Measurements from ENCODE around the gene MACF1.
A peak's percentile ranks its signal among the peaks of the same experiment; 100 is the strongest.

The MACF1 gene

GRCh38 chr1:39177706-39178105, 26.8 kb upstream of the MACF1 start:
- FAIRE-seq = no peak
- no peak for DNase-seq (ENCODE audit: insufficient read length, low spot score)
- TF ChIP-seq POLR2A (IDR thresholded peaks at IDR 0.05; ENCODE audit: low read depth, low read length) (no peak), POU2F2 (IDR thresholded peaks at IDR 0.05; ENCODE audit: low read depth, low read length) (no peak), PAX5 (IDR thresholded peaks at IDR 0.05; ENCODE audit: insufficient read depth, low read length, severe bottlenecking) (no peak), SPI1 (IDR thresholded peaks at IDR 0.05; ENCODE audit: low read depth, low read length) (no peak), TAF1 (IDR thresholded peaks at IDR 0.05; ENCODE audit: low read depth, low read length) (no peak), POLR2AphosphoS5 (IDR thresholded peaks at IDR 0.05; ENCODE audit: low read depth, low read length) (no peak)

GRCh38 chr1:39178541-39179431, 25.7 kb upstream of the MACF1 start:
- no peak for FAIRE-seq
- DNase-seq (ENCODE audit: insufficient read length, low spot score) = no peak

GRCh38 chr1:39181311-39181710, 23.2 kb upstream of the MACF1 start:
- TF ChIP-seq PAX5 (IDR thresholded peaks at IDR 0.05; ENCODE audit: insufficient read depth, low read length, severe bottlenecking) (no peak), POLR2A (IDR thresholded peaks at IDR 0.05; ENCODE audit: low read depth, low read length) (no peak), POU2F2 (IDR thresholded peaks at IDR 0.05; ENCODE audit: low read depth, low read length) (no peak), TAF1 (IDR thresholded peaks at IDR 0.05; ENCODE audit: low read depth, low read length) (no peak), POLR2AphosphoS5 (IDR thresholded peaks at IDR 0.05; ENCODE audit: low read depth, low read length) (no peak), SPI1 (IDR thresholded peaks at IDR 0.05; ENCODE audit: low read depth, low read length) (no peak)
- DNase-seq (ENCODE audit: insufficient read length, low spot score) (no peak), FAIRE-seq (no peak)

More at GRCh38 chr1:39178541-39179431, 25.7 kb upstream of the MACF1 start:
- no peak for TF ChIP-seq PAX5 (IDR thresholded peaks at IDR 0.05; ENCODE audit: insufficient read depth, low read length, severe bottlenecking)
- no peak for TF ChIP-seq SPI1 (IDR thresholded peaks at IDR 0.05; ENCODE audit: low read depth, low read length)
- TF ChIP-seq POU2F2 (IDR thresholded peaks at IDR 0.05; ENCODE audit: low read depth, low read length) = no peak
- TF ChIP-seq POLR2A (IDR thresholded peaks at IDR 0.05; ENCODE audit: low read depth, low read length) = no peak
- no peak for TF ChIP-seq TAF1 (IDR thresholded peaks at IDR 0.05; ENCODE audit: low read depth, low read length)
- TF ChIP-seq POLR2AphosphoS5 (IDR thresholded peaks at IDR 0.05; ENCODE audit: low read depth, low read length) = no peak

GRCh38 chr1:39182804-39183203, 21.7 kb upstream of the MACF1 start:
- no peak for FAIRE-seq
- no peak for DNase-seq (ENCODE audit: insufficient read length, low spot score)
- TF ChIP-seq PAX5 (IDR thresholded peaks at IDR 0.05; ENCODE audit: insufficient read depth, low read length, severe bottlenecking) = no peak
- no peak for TF ChIP-seq POLR2A (IDR thresholded peaks at IDR 0.05; ENCODE audit: low read depth, low read length)
- TF ChIP-seq POLR2AphosphoS5 (IDR thresholded peaks at IDR 0.05; ENCODE audit: low read depth, low read length) = no peak
- TF ChIP-seq TAF1 (IDR thresholded peaks at IDR 0.05; ENCODE audit: low read depth, low read length) = no peak
- TF ChIP-seq POU2F2 (IDR thresholded peaks at IDR 0.05; ENCODE audit: low read depth, low read length) = no peak
- no peak for TF ChIP-seq SPI1 (IDR thresholded peaks at IDR 0.05; ENCODE audit: low read depth, low read length)

GRCh38 chr1:39183503-39184353, 20.8 kb upstream of the MACF1 start:
- TF ChIP-seq POLR2A (IDR thresholded peaks at IDR 0.05; ENCODE audit: low read depth, low read length) (no peak), POLR2AphosphoS5 (IDR thresholded peaks at IDR 0.05; ENCODE audit: low read depth, low read length) (no peak), POU2F2 (IDR thresholded peaks at IDR 0.05; ENCODE audit: low read depth, low read length) (no peak)
- DNase-seq (ENCODE audit: insufficient read length, low spot score) = no peak
- peak; percentile 70 for FAIRE-seq

GRCh38 chr1:39184354-39184818, 20.1 kb upstream of the MACF1 start:
- DNase-seq (ENCODE audit: insufficient read length, low spot score) = no peak
- TF ChIP-seq TAF1 (IDR thresholded peaks at IDR 0.05; ENCODE audit: low read depth, low read length) = no peak
- no peak for TF ChIP-seq POU2F2 (IDR thresholded peaks at IDR 0.05; ENCODE audit: low read depth, low read length)
- TF ChIP-seq POLR2A (IDR thresholded peaks at IDR 0.05; ENCODE audit: low read depth, low read length) = no peak
- no peak for TF ChIP-seq POLR2AphosphoS5 (IDR thresholded peaks at IDR 0.05; ENCODE audit: low read depth, low read length)
- no peak for FAIRE-seq

- FAIRE-seq (no peak), DNase-seq (ENCODE audit: insufficient read length, low spot score) (no peak)
- TF ChIP-seq POLR2AphosphoS5 (IDR thresholded peaks at IDR 0.05; ENCODE audit: low read depth, low read length) (no peak), SPI1 (IDR thresholded peaks at IDR 0.05; ENCODE audit: low read depth, low read length) (no peak), PAX5 (IDR thresholded peaks at IDR 0.05; ENCODE audit: insufficient read depth, low read length, severe bottlenecking) (no peak), POU2F2 (IDR thresholded peaks at IDR 0.05; ENCODE audit: low read depth, low read length) (no peak), POLR2A (IDR thresholded peaks at IDR 0.05; ENCODE audit: low read depth, low read length) (no peak)
Observed at GRCh38 chr1:39187275-39188046, 17.0 kb upstream of the MACF1 start.

- DNase-seq (ENCODE audit: insufficient read length, low spot score) = no peak
- FAIRE-seq = no peak
- TF ChIP-seq PAX5 (IDR thresholded peaks at IDR 0.05; ENCODE audit: insufficient read depth, low read length, severe bottlenecking) (no peak), TAF1 (IDR thresholded peaks at IDR 0.05; ENCODE audit: low read depth, low read length) (no peak), POU2F2 (IDR thresholded peaks at IDR 0.05; ENCODE audit: low read depth, low read length) (no peak), POLR2AphosphoS5 (IDR thresholded peaks at IDR 0.05; ENCODE audit: low read depth, low read length) (no peak)
Observed at GRCh38 chr1:39189592-39190041, 14.9 kb upstream of the MACF1 start.

- DNase-seq (ENCODE audit: insufficient read length, low spot score) (no peak), FAIRE-seq (no peak)
- TF ChIP-seq POLR2AphosphoS5 (IDR thresholded peaks at IDR 0.05; ENCODE audit: low read depth, low read length) (no peak), TAF1 (IDR thresholded peaks at IDR 0.05; ENCODE audit: low read depth, low read length) (no peak), SPI1 (IDR thresholded peaks at IDR 0.05; ENCODE audit: low read depth, low read length) (no peak), PAX5 (IDR thresholded peaks at IDR 0.05; ENCODE audit: insufficient read depth, low read length, severe bottlenecking) (no peak), POU2F2 (IDR thresholded peaks at IDR 0.05; ENCODE audit: low read depth, low read length) (no peak), POLR2A (IDR thresholded peaks at IDR 0.05; ENCODE audit: low read depth, low read length) (no peak)
Observed at GRCh38 chr1:39190096-39190495, 14.4 kb upstream of the MACF1 start.

Measured in GM12891 (cell line).